Hepatocyte (in vitro differentiated cells): ENCODE measurements around the gene RAD51AP2. TPM values are rescaled to one million over a fixed set of nuclear protein-coding genes. Genes with fewer than 3 reads are reported as not detected.
"Not testable (repeated sequence)": the region's sequence is repeated elsewhere in the genome, so short reads cannot be mapped to it uniquely, and the experiment has no call there.

ENCODE experiments used
- DNase-seq: peaks from one replicate; pipeline ENCODE4 v3.0.0-alpha.2; 2016; ENCODE audit warnings: low spot score
- H2AFZ ChIP-seq: fragments of 200-600 bp; sonication (generic); 2 replicates; pipeline ENCODE4 v1.6.0; 2016; ENCODE audit warnings: antibody characterized with exemption, mild to moderate bottlenecking
- H3K27ac ChIP-seq: fragments of 200-600 bp; sonication (generic); 2 replicates; pipeline ENCODE4 v1.5.1; 2016; ENCODE audit warnings: mild to moderate bottlenecking
- H3K27me3 ChIP-seq: fragments of 200-600 bp; sonication (generic); 2 replicates; pipeline ENCODE4 v1.6.1; 2016
- H3K36me3 ChIP-seq: fragments of 200-600 bp; sonication (generic); replicated peaks from 2 replicates; pipeline ENCODE4 v1.5.1; 2016; ENCODE audit warnings: low read depth; ENCODE audit not compliant: insufficient read depth
- H3K4me1 ChIP-seq: fragments of 200-600 bp; sonication (generic); 2 replicates; pipeline ENCODE4 v1.5.1; 2016; ENCODE audit warnings: mild to moderate bottlenecking, moderate library complexity; ENCODE audit not compliant: insufficient read depth
- H3K4me2 ChIP-seq: fragments of 200-600 bp; sonication (generic); 2 replicates; pipeline ENCODE4 v1.6.0; 2016
- H3K4me3 ChIP-seq: fragments of 200-600 bp; sonication (generic); 2 replicates; pipeline ENCODE4 v1.5.1; 2016; ENCODE audit warnings: mild to moderate bottlenecking
- H3K79me2 ChIP-seq: fragments of 200-600 bp; sonication (generic); 2 replicates; pipeline ENCODE4 v1.6.0; 2017; ENCODE audit warnings: mild to moderate bottlenecking
- H3K9me2 ChIP-seq: fragments of 200-600 bp; sonication (generic); replicated peaks from 2 replicates; pipeline ENCODE4 v1.6.0; 2017; ENCODE audit warnings: mild to moderate bottlenecking; ENCODE audit not compliant: insufficient read depth
- H3K9me3 ChIP-seq: fragments of 200-600 bp; sonication (generic); 2 replicates; pipeline ENCODE4 v1.5.1; 2016; ENCODE audit warnings: low read depth, mild to moderate bottlenecking
- H4K20me1 ChIP-seq: fragments of 200-600 bp; sonication (generic); 2 replicates; pipeline ENCODE4 v1.6.0; 2016; ENCODE audit warnings: mild to moderate bottlenecking; ENCODE audit not compliant: insufficient read depth, poor library complexity, severe bottlenecking
- CTCF ChIP-seq: fragments of 200-600 bp; sonication (generic); IDR thresholded peaks from 2 replicates; pipeline ENCODE4 v1.5.1; 2016; ENCODE audit warnings: antibody characterized with exemption, mild to moderate bottlenecking; ENCODE audit not compliant: poor library complexity
- EZH2 ChIP-seq: fragments of 200-600 bp; sonication (generic); IDR thresholded peaks from 2 replicates; pipeline ENCODE4 v1.6.1; 2016; ENCODE audit warnings: antibody characterized with exemption, mild to moderate bottlenecking, borderline replicate concordance
- EZH2phosphoT487 ChIP-seq: fragments of 200-600 bp; sonication (generic); IDR thresholded peaks from one replicate; pipeline ENCODE4 v1.6.1; 2018; ENCODE audit warnings: antibody characterized with exemption, mild to moderate bottlenecking, low read depth, moderate library complexity; ENCODE audit not compliant: unreplicated experiment, severe bottlenecking
- WGBS: methylation state at CpG from one replicate; pipeline ENCODE4 v1.1.6; 2016; ENCODE audit warnings: low lambda C conversion rate; ENCODE audit errors: missing lambda C conversion rate; 5-methylcytosine and 5-hydroxymethylcytosine counted together
- polyA plus RNA-seq: library from polyadenylated mRNA; unstranded; fragments of >200 nt; fragmentation: Nextera tagmentation; extraction: Ambion mirVana; gene quantifications from 2 replicates; pipeline ENCODE4 v1.2.1, GENCODE V29; 2016
- total RNA-seq: library from RNA; depleted of rRNA; stranded (reverse); fragments of >200 nt; gene quantifications from 2 replicates; pipeline ENCODE4 v1.2.3, GENCODE V29; 2014

RAD51AP2 gene
- total and polyA plus RNA-seq, 2 experiments from 2014 or later, result 0.21 to 0.40 TPM

GRCh38 chr2:17497718-17498117, 20.5 kb downstream of the RAD51AP2 start:
- H4K20me1 ChIP-seq, result no peaks in the 10 kb centered on the region
- no peaks in the 10 kb centered on the region for H3K27me3 ChIP-seq
- no peaks in the 10 kb centered on the region for H3K79me2 ChIP-seq
- no peaks in the 10 kb centered on the region for H3K9me3 ChIP-seq
- no peaks in the 10 kb centered on the region for H3K4me1 ChIP-seq
- H3K9me2 ChIP-seq, result no peaks in the 10 kb centered on the region
- no peak overlapping the region for H3K4me3 ChIP-seq
- H3K4me2 ChIP-seq, result no peak overlapping the region
- 83% methylated on average over 1 of the region's 1 CpG for WGBS
- DNase-seq, result no peak
- no peaks in the 10 kb centered on the region for H3K36me3 ChIP-seq
- TF ChIP-seq EZH2phosphoT487 (no peak), EZH2 (no peak), CTCF (no peak)
- H2AFZ ChIP-seq, result no peak overlapping the region
- H3K27ac ChIP-seq, result no peak overlapping the region

- no peaks in the 10 kb centered on the region for H3K4me1 ChIP-seq
- H3K27me3 ChIP-seq, result no peaks in the 10 kb centered on the region
- no peak overlapping the region for H2AFZ ChIP-seq
- H3K4me3 ChIP-seq, result no peak overlapping the region
- WGBS, result 78% methylated on average over 1 of the region's 1 CpG
- H3K27ac ChIP-seq, result no peak overlapping the region
- no peaks in the 10 kb centered on the region for H3K9me3 ChIP-seq
- H3K79me2 ChIP-seq, result no peaks in the 10 kb centered on the region
- no peaks in the 10 kb centered on the region for H3K36me3 ChIP-seq
- DNase-seq, result no peak
- no peaks in the 10 kb centered on the region for H3K9me2 ChIP-seq
- H4K20me1 ChIP-seq, result no peaks in the 10 kb centered on the region
- TF ChIP-seq EZH2 (no peak), EZH2phosphoT487 (no peak), CTCF (no peak)
- no peak overlapping the region for H3K4me2 ChIP-seq
Measured at GRCh38 chr2:17495590-17495989, 22.6 kb downstream of the RAD51AP2 start.

GRCh38 chr2:17490165-17490564, 28.1 kb downstream of the RAD51AP2 start:
- not testable (repeated sequence) for H3K79me2 ChIP-seq, H3K27me3 ChIP-seq, H3K36me3 ChIP-seq, H3K4me1 ChIP-seq, H4K20me1 ChIP-seq, H3K9me2 ChIP-seq, H3K4me2 ChIP-seq, H3K27ac ChIP-seq, H3K9me3 ChIP-seq, H3K4me3 ChIP-seq, DNase-seq, H2AFZ ChIP-seq

GRCh38 chr2:17488610-17489009, 29.6 kb downstream of the RAD51AP2 start:
- WGBS, result 91% methylated on average over 4 of the region's 4 CpGs

GRCh38 chr2:17483496-17483895, 34.7 kb downstream of the RAD51AP2 start:
- H3K27ac ChIP-seq, result no peak overlapping the region
- DNase-seq, result no peak
- peaks cover 3% of the 10 kb centered on the region for H3K4me1 ChIP-seq
- no peak overlapping the region for H3K4me2 ChIP-seq
- H3K27me3 ChIP-seq, result no peaks in the 10 kb centered on the region
- H3K79me2 ChIP-seq, result no peaks in the 10 kb centered on the region
- H2AFZ ChIP-seq, result no peak overlapping the region
- no peaks in the 10 kb centered on the region for H4K20me1 ChIP-seq
- WGBS, result 71% methylated on average over 1 of the region's 1 CpG
- no peak overlapping the region for H3K4me3 ChIP-seq
- TF ChIP-seq EZH2phosphoT487 (no peak), CTCF (no peak), EZH2 (no peak)
- no peaks in the 10 kb centered on the region for H3K9me3 ChIP-seq
- H3K36me3 ChIP-seq, result no peaks in the 10 kb centered on the region
- no peaks in the 10 kb centered on the region for H3K9me2 ChIP-seq

More at GRCh38 chr2:17488610-17489009, 29.6 kb downstream of the RAD51AP2 start:
- not testable (repeated sequence) for H3K9me2 ChIP-seq, H4K20me1 ChIP-seq, H3K27me3 ChIP-seq, H3K79me2 ChIP-seq, H3K36me3 ChIP-seq, H3K4me2 ChIP-seq, DNase-seq, H3K4me1 ChIP-seq, H3K27ac ChIP-seq, H2AFZ ChIP-seq, H3K9me3 ChIP-seq, H3K4me3 ChIP-seq
